CD4-positive, alpha-beta T cell (primary cell): ENCODE data around the gene CCSER1. TPM values are rescaled to one million over a fixed set of nuclear protein-coding genes. Genes with fewer than 3 reads are reported as not detected.
"Not testable (repeated sequence)": the region's sequence is repeated elsewhere in the genome, so short reads cannot be mapped to it uniquely, and the experiment has no call there.

Experiments used
- ATAC-seq: fragments of 200-7000 bp; cut with Tn5 transposase; one replicate; pipeline ENCODE4 v1.10.0; 2022; ENCODE audit warnings: mild to moderate bottlenecking; ENCODE audit not compliant: poor library complexity
- CTCF ChIA-PET: fragments of 350-600 bp; sonication (Branson Sonifier 250); formaldehyde crosslinking; loops from one replicate; lab custom pipeline; 2021; ENCODE audit warnings: antibody characterized with exemption, inconsistent platforms; lab: Charles Lee
- POLR2A ChIA-PET: fragments of 350-600 bp; sonication (Branson Sonifier 250); formaldehyde crosslinking; loops from one replicate; lab custom pipeline; 2021; ENCODE audit warnings: antibody characterized with exemption, inconsistent platforms; lab: Charles Lee
- DNase-seq, 14 experiments: peaks; one replicate each; pipeline ENCODE4 v3.0.0-alpha.2; 2013 to 2020; ENCODE audit warnings: mixed read lengths in 2 of 14
- H3K27ac ChIP-seq, 2 donors: one replicate each; pipeline versions ENCODE4 v1.5.1 to v1.7.0; 2013; ENCODE audit warnings: low read length in 2 of 2, low read depth in 1 of 2, mild to moderate bottlenecking in 1 of 2
- H3K27me3 ChIP-seq, 2 experiments: 1 replicate in 1 of 2; 2 replicates in 1 of 2; pipeline versions ENCODE4 v1.6.1 to v1.7.0; 2013; ENCODE audit warnings: low read length in 2 of 2, control low read depth in 1 of 2, mild to moderate bottlenecking in 1 of 2, moderate library complexity in 1 of 2; ENCODE audit not compliant: insufficient read depth in 2 of 2, control insufficient read depth in 1 of 2
- H3K36me3 ChIP-seq: one replicate; pipeline ENCODE4 v1.6.1; 2013; ENCODE audit warnings: low read length, control low read depth; ENCODE audit not compliant: insufficient read depth
- H3K4me1 ChIP-seq: one replicate; pipeline ENCODE4 v1.6.1; 2013; ENCODE audit warnings: low read length, control low read depth; ENCODE audit not compliant: insufficient read depth
- H3K4me3 ChIP-seq: one replicate; pipeline ENCODE4 v1.5.1; 2013; ENCODE audit warnings: mild to moderate bottlenecking, low read length, moderate library complexity
- H3K9me3 ChIP-seq, 2 experiments: 1 replicate in 1 of 2; 2 replicates in 1 of 2; pipeline versions ENCODE4 v1.6.1 to v1.7.0; 2013; ENCODE audit warnings: low read length in 2 of 2, mild to moderate bottlenecking in 2 of 2, control low read depth in 1 of 2, moderate library complexity in 1 of 2; ENCODE audit not compliant: control insufficient read depth in 1 of 2, insufficient read depth in 1 of 2
- H3K27ac Mint-ChIP-seq: one replicate; pipeline ENCODE4 v1.8.0; 2020; ENCODE audit warnings: mixed read lengths
- H3K27me3 Mint-ChIP-seq: one replicate; pipeline ENCODE4 v1.8.0; 2021; ENCODE audit warnings: mixed read lengths
- H3K36me3 Mint-ChIP-seq: one replicate; pipeline ENCODE4 v1.8.0; 2021; ENCODE audit warnings: low read depth, mixed read lengths
- H3K4me1 Mint-ChIP-seq: one replicate; pipeline ENCODE4 v1.8.0; 2021; ENCODE audit warnings: low read depth, mixed read lengths
- H3K4me3 Mint-ChIP-seq: one replicate; pipeline ENCODE4 v1.8.0; 2020; ENCODE audit warnings: mild to moderate bottlenecking, mixed read lengths
- H3K9me3 Mint-ChIP-seq: one replicate; pipeline ENCODE4 v1.8.0; 2020; ENCODE audit warnings: mixed read lengths
- CTCF ChIP-seq: fragments of 200-600 bp; IDR thresholded peaks from one replicate; pipeline ENCODE4 v1.8.0; 2022; ENCODE audit warnings: antibody characterized with exemption, mild to moderate bottlenecking
- intact Hi-C, 2 experiments: fragments of 100-400 bp; cut with DNase I in 1 of 2; cut with micrococcal nuclease in 1 of 2; formaldehyde crosslinking; loops; one replicate each; pipeline versions ENCODE4 v1.15.1 to v1.9.0; 2023 to 2025; cut with DNase I, micrococcal nuclease
- total RNA-seq, 174 experiments: library from RNA in 2 of 174; stranded (reverse) in 2 of 174; gene quantifications; one replicate each; pipeline ENCODE4 v1.2.3 and lab custom pipeline; 2021 to 2026

CCSER1 gene
- total RNA-seq, 2 experiments from 2014 or later = 0.36 to 0.71 TPM

- peaks cover 16% of the 10 kb centered on the region for H3K9me3 Mint-ChIP-seq
- no peak overlapping the region for H3K4me3 Mint-ChIP-seq
- no peak for TF ChIP-seq CTCF
- Histone ChIP-seq H3K4me1 (no peaks in the 10 kb centered on the region), H3K27ac (no peak overlapping the region), H3K27me3 (no peaks in the 10 kb centered on the region), H3K4me3 (no peak overlapping the region), H3K9me3 (no peaks in the 10 kb centered on the region), H3K36me3 (no peaks in the 10 kb centered on the region)
- no peaks in the 10 kb centered on the region for H3K4me1 Mint-ChIP-seq
- ChIA-PET CTCF (no interaction called here), POLR2A (no interaction called here)
- H3K27ac Mint-ChIP-seq = no peak overlapping the region
- H3K27me3 Mint-ChIP-seq = no peaks in the 10 kb centered on the region
- DNase-seq (no peak), ATAC-seq (no peak)
- H3K36me3 Mint-ChIP-seq = no peaks in the 10 kb centered on the region
- intact Hi-C loops = no loop called here
These were observed 1326.9 kb downstream of the CCSER1 start for GRCh38 chr4:91454111-91454510.

GRCh38 chr4:91462566-91462965 lies 1335.4 kb downstream of the CCSER1 start:
- H3K4me3 Mint-ChIP-seq, ATAC-seq, intact Hi-C loops, H3K4me1 Mint-ChIP-seq, H3K27ac Mint-ChIP-seq, H3K36me3 ChIP-seq, DNase-seq, H3K36me3 Mint-ChIP-seq, H3K9me3 ChIP-seq, H3K27me3 ChIP-seq, CTCF ChIA-PET, H3K4me1 ChIP-seq, H3K9me3 Mint-ChIP-seq, H3K4me3 ChIP-seq, H3K27ac ChIP-seq, H3K27me3 Mint-ChIP-seq, POLR2A ChIA-PET: not testable (repeated sequence)

- Mint-ChIP-seq H3K27me3 (no peaks in the 10 kb centered on the region), H3K4me3 (no peak overlapping the region), H3K9me3 (peaks cover 10% of the 10 kb centered on the region), H3K4me1 (no peaks in the 10 kb centered on the region), H3K36me3 (no peaks in the 10 kb centered on the region), H3K27ac (no peak overlapping the region)
- Histone ChIP-seq H3K4me1 (no peaks in the 10 kb centered on the region), H3K27me3 (no peaks in the 10 kb centered on the region), H3K27ac (no peak overlapping the region), H3K36me3 (no peaks in the 10 kb centered on the region), H3K4me3 (no peak overlapping the region), H3K9me3 (no peaks in the 10 kb centered on the region)
- no peak for DNase-seq
- ChIA-PET POLR2A (no interaction called here), CTCF (no interaction called here)
- intact Hi-C loops = no loop called here
- ATAC-seq = no peak
- no peak for TF ChIP-seq CTCF
These were observed 1343.5 kb downstream of the CCSER1 start for GRCh38 chr4:91470671-91471070.

- Histone ChIP-seq H3K9me3 (no peaks in the 10 kb centered on the region), H3K36me3 (no peaks in the 10 kb centered on the region), H3K4me1 (no peaks in the 10 kb centered on the region), H3K4me3 (no peak overlapping the region), H3K27ac (no peak overlapping the region), H3K27me3 (no peaks in the 10 kb centered on the region)
- intact Hi-C loops = no loop called here
- H3K9me3 Mint-ChIP-seq = peaks cover 13% of the 10 kb centered on the region
- H3K27me3 Mint-ChIP-seq = no peaks in the 10 kb centered on the region
- no peak overlapping the region for H3K27ac Mint-ChIP-seq
- ATAC-seq (no peak), DNase-seq (no peak)
- POLR2A ChIA-PET = no interaction called here
- CTCF ChIA-PET = no interaction called here
- H3K36me3 Mint-ChIP-seq = no peaks in the 10 kb centered on the region
- H3K4me1 Mint-ChIP-seq = no peaks in the 10 kb centered on the region
- TF ChIP-seq CTCF = no peak
- no peak overlapping the region for H3K4me3 Mint-ChIP-seq
These were observed 1344.1 kb downstream of the CCSER1 start for GRCh38 chr4:91471280-91471679.
